Measurements from ENCODE around the gene SYT5. TPM values are rescaled to one million over a fixed set of nuclear protein-coding genes. Genes with fewer than 3 reads are reported as not detected.

SYT5 gene
- total RNA-seq, 3 donors from 2014 or later (not counting 1 experiment from before 2014, with no cell fraction given): 4.9 to 6.1 (median 5.3) TPM

GRCh38 chr19:55136399-55137102, 43.5 kb downstream of the SYT5 start:
- ATAC-seq (no peak), DNase-seq (no peak)
- no peak for TF ChIP-seq CTCF (IDR thresholded peaks at IDR 0.05)
- no peak overlapping the region for H3K27ac Mint-ChIP-seq
- Histone ChIP-seq H3K9me3 (ENCODE audit: control insufficient read depth, insufficient read depth, low read length) (no peaks in the 10 kb centered on the region), H3K27me3 (ENCODE audit: control insufficient read depth, insufficient read depth, low read length) (peaks cover 16% of the 10 kb centered on the region), H3K4me1 (ENCODE audit: control insufficient read depth, insufficient read depth, low read length) (peaks cover 6% of the 10 kb centered on the region), H3K4me3 (ENCODE audit: low read length) (no peak overlapping the region), H3K27ac (ENCODE audit: low read length) (no peak overlapping the region), H3K36me3 (ENCODE audit: control insufficient read depth, insufficient read depth, low read length) (no peaks in the 10 kb centered on the region)
- H3K4me3 Mint-ChIP-seq: no peak overlapping the region
- WGBS (ENCODE audit: insufficient coverage): 83% methylated on average over 17 of the region's 17 CpGs
- peaks cover 8 to 23% of the 10 kb centered on the region in 2 donors for H3K27me3 Mint-ChIP-seq (ENCODE audit: low read depth in 2 of 2)
- peaks cover 0 to 4% of the 10 kb centered on the region in 2 donors for H3K4me1 Mint-ChIP-seq
- intact Hi-C loops (cut with micrococcal nuclease): no loop called here
- no peaks in the 10 kb centered on the region for H3K36me3 Mint-ChIP-seq
- H3K9me3 Mint-ChIP-seq: no peaks in the 10 kb centered on the region

GRCh38 chr19:55134736-55135135, 45.4 kb downstream of the SYT5 start:
- no peak overlapping the region for H3K27ac ChIP-seq (ENCODE audit: low read length)
- peaks cover 7% of the 10 kb centered on the region for H3K27me3 ChIP-seq (ENCODE audit: control insufficient read depth, insufficient read depth, low read length)
- no peaks in the 10 kb centered on the region for H3K9me3 ChIP-seq (ENCODE audit: control insufficient read depth, insufficient read depth, low read length)
- intact Hi-C loops (cut with micrococcal nuclease): no loop called here
- TF ChIP-seq CTCF (IDR thresholded peaks at IDR 0.05): no peak
- H3K36me3 ChIP-seq (ENCODE audit: control insufficient read depth, insufficient read depth, low read length): no peaks in the 10 kb centered on the region
- H3K4me1 Mint-ChIP-seq: no peaks in the 10 kb centered on the region
- WGBS (ENCODE audit: insufficient coverage): 20% methylated on average over 1 of the region's 3 CpGs
- no peaks in the 10 kb centered on the region for H3K9me3 Mint-ChIP-seq
- no peak for ATAC-seq
- H3K4me1 ChIP-seq (ENCODE audit: control insufficient read depth, insufficient read depth, low read length): no peaks in the 10 kb centered on the region
- no peak overlapping the region for H3K4me3 ChIP-seq (ENCODE audit: low read length)
- H3K4me3 Mint-ChIP-seq: no peak overlapping the region
- no peak for DNase-seq
- no peaks in the 10 kb centered on the region for H3K36me3 Mint-ChIP-seq
- peaks cover 0 to 26% of the 10 kb centered on the region in 2 donors for H3K27me3 Mint-ChIP-seq (ENCODE audit: low read depth in 2 of 2)
- H3K27ac Mint-ChIP-seq: no peak overlapping the region

GRCh38 chr19:55133639-55134444, 46.2 kb downstream of the SYT5 start:
- TF ChIP-seq CTCF (IDR thresholded peaks at IDR 0.05): no peak
- Histone ChIP-seq H3K27me3 (ENCODE audit: control insufficient read depth, insufficient read depth, low read length) (peaks cover 7% of the 10 kb centered on the region), H3K27ac (ENCODE audit: low read length) (no peak overlapping the region), H3K4me3 (ENCODE audit: low read length) (no peak overlapping the region), H3K36me3 (ENCODE audit: control insufficient read depth, insufficient read depth, low read length) (no peaks in the 10 kb centered on the region), H3K9me3 (ENCODE audit: control insufficient read depth, insufficient read depth, low read length) (no peaks in the 10 kb centered on the region), H3K4me1 (ENCODE audit: control insufficient read depth, insufficient read depth, low read length) (no peaks in the 10 kb centered on the region)
- Mint-ChIP-seq H3K36me3 (no peaks in the 10 kb centered on the region), H3K4me3 (no peak overlapping the region), H3K27ac (no peak overlapping the region), H3K27me3 (ENCODE audit: low read depth in 2 of 2) (peaks cover 0 to 28% of the 10 kb centered on the region in 2 donors), H3K9me3 (no peaks in the 10 kb centered on the region), H3K4me1 (no peaks in the 10 kb centered on the region)
- intact Hi-C loops (cut with micrococcal nuclease): no loop called here
- DNase-seq (no peak), ATAC-seq (no peak)
- WGBS (ENCODE audit: insufficient coverage): 69% methylated on average over 25 of the region's 25 CpGs
